GM18858 (cell line): Measurements from ENCODE around the gene LMNB1.

Source experiments
- ATAC-seq: cut with Tn5 transposase; IDR thresholded peaks from one replicate; pipeline ENCODE4 v1.9.1; 2021; ENCODE audit not compliant: unreplicated experiment

LMNB1 gene

DNA sequence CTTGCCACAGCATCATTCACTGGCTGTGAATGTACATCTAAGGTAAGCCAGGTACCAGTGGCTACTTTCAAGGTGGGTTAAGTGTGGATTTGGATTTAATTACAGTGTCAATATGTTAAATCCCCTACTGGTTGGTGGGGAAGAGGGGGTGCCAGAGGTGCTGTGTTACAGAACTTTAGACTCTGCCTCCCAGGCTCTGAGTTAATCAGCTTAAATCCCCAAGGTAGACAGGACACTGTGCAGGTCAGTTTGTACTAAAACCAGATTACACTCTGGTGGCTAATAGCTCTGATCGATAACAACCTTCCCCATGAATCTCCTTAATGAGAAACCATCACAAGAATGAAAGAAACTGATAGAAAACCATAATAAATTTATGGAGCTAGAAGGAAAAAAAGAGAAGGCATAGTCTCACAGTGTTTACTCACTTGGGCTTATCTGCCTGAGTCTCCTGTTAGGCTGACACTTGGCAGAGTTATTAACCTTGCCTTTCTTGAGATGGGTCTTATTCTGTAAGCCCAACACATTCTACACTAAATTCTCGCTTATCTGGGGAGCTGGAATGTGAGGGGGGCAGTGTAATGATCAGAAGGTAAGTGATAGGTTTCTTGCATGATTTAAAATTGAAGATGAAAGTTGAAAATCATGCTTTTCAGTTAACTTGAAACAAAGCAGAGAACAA lies 106.8 kb downstream of the LMNB1 start:
- ATAC-seq = no peak

DNA sequence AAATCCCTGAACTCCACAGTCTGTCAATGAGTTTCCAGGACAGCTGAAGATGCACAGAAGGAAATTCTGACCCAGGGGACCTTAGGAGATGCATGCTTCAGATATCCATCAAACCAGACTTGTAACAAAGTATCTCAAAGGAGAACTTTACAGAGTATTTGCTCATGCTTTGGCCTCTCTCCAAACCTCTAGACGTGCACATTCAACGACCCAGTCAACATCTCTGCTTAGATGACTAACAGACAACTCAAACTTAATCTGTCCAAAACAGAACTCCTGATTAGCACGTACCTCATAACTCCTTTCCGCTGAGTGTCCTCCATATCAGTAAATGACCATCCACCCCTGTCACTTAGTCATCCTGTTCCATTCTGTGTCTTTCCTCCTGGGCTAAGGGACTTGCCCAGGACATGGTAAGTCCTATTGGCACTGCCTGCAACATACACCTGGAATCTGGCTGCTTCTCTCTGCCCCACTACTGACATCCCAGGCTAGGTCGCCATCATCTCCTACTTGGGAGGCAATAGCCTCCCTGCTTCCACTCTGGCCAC lies 107.4 kb downstream of the LMNB1 start:
- no peak for ATAC-seq
